ENCODE results near the gene THTPA.

Gene THTPA

DNA sequence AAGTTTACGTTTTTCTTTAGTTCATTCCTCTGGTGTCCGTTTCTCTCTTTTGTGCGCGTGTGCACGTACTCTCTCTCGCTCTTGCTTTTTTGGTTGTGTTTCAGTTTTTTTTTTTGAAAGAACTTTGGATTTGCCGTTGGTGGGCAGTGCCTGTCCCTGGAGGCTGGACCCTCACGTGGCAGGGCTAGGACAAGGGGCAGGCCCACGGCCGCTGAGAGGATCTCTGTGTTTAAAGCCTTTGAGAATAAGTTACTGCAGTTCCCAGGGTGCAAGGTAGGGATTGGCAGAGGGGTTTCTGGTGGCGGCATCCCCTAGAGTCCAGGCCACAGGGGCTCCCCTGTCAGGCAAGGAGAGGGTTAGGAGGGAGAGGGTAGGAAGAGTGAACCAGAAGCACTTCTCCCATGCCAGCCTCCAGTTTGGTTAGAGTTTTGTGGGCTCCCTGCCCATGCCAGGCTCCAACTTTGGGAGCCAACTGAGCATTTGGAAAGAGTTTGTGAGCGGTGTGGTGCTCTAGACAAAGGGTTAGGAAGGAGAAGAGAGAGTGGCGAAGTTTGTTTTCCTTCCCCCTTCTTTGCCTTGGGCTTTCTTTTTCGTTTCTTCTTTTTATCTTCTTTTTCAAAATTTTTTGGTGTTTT, 35.1 kb upstream of the THTPA start:
- Histone ChIP-seq H4K20me1 (no peaks in the 10 kb centered on the region; a peak in 1 of 22 replicates), H3K27me3 (no peaks in the 10 kb centered on the region), H3K27ac (no peak overlapping the region), H3K4me1 (peaks cover 0 to 4% (median 0%) of the 10 kb centered on the region in 10 experiments; a peak in 1 of 20 replicates), H3K4me2 (no peak overlapping the region), H3K9me3 (replicated peaks in 1 of 11) (no peaks in the 10 kb centered on the region), H3K36me3 (peaks cover 0 to 5% (median 1%) of the 10 kb centered on the region in 11 experiments; a peak in 5 of 22 replicates), H3K9ac (no peak overlapping the region), H3K4me3 (no peak overlapping the region)
- no peak for TF ChIP-seq Cebpa-rat (IDR thresholded peaks at IDR 0.05)

DNA sequence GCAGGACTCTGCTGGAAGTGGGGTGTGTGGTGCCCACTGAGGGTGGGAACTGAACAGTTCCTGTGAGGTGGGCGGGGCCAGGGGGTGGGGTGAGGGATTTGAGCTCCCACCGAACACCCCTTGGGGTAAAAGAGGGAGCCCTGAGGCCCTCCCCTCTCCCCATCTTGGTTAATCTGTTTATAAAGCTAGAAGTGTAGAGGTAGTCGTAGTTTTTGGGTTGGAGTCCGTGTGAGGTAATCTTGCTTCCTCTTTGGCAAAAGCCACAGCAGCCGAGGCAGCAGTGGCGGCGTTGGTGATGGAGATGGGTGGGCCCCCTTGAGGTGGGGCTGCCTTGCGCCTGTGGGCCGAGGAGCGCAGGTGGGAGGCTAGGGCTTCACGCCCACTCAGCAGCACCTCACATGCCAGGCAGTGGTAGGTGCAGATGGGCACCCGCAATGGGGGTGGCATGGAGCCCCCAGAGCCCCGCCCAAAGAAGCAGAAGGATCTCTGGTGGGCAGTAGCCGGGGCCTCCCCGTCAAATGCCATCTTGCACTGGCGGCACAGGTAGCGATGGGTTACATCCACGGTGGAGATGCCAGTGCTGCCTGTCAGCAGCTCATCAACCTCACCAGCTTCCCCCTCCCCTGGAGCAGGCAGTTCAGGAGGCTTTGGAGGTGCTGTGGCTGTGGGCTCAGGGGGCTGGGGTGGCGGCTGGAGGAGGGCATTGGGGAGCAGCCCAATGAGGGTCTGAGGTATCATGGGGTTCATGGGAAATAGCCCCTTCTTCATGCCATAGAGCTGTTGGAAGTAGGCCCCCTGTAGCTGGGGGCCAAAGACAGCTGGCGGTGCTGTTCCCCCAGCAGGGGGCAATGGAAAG, 34.1 kb upstream of the THTPA start:
- no peaks in the 10 kb centered on the region for H3K27me3 ChIP-seq
- no peak overlapping the region for H3K4me2 ChIP-seq
- peaks cover 0 to 9% (median 0%) of the 10 kb centered on the region in 11 experiments; a peak in 1 of 22 replicates for H4K20me1 ChIP-seq
- H3K9ac ChIP-seq = no peak overlapping the region
- TF ChIP-seq Cebpa-rat (IDR thresholded peaks at IDR 0.05) = no peak
- no peaks in the 10 kb centered on the region for H3K9me3 ChIP-seq (replicated peaks in 1 of 11)
- no peak overlapping the region for H3K27ac ChIP-seq
- no peak overlapping the region for H3K4me3 ChIP-seq
- peaks cover 0 to 14% (median 5%) of the 10 kb centered on the region in 11 experiments; a peak in 8 of 22 replicates for H3K36me3 ChIP-seq
- peaks cover 0 to 4% (median 0%) of the 10 kb centered on the region in 10 experiments; a peak in 1 of 20 replicates for H3K4me1 ChIP-seq

DNA sequence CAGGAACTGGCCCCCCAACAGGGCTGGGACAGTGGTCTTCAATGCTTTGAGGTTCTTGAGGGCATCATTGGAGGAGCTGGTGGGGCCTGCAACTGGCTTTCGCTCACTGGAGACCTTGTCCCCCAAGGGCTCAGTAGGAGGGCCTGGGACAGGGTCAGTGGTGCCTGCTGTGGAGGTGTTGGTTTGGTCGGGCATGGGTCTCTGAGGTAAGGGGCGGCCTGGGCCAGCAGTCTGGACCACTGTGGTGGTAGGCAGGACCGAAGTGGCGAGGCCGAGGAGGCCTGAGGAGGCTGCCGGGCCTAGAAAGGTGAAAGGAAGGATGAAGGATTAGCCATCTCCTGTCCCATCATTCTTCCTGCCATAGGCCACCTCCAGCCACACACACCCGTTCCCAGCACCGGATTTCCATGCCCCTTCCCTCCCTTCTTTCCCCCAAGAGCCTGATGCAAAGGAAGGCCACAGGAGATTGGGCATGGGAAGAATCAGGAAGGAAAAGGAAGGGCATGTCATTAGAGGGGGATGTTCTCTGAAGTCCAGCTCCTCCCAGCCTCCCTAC, 33.4 kb upstream of the THTPA start:
- TF ChIP-seq Cebpa-rat (IDR thresholded peaks at IDR 0.05) = no peak

DNA sequence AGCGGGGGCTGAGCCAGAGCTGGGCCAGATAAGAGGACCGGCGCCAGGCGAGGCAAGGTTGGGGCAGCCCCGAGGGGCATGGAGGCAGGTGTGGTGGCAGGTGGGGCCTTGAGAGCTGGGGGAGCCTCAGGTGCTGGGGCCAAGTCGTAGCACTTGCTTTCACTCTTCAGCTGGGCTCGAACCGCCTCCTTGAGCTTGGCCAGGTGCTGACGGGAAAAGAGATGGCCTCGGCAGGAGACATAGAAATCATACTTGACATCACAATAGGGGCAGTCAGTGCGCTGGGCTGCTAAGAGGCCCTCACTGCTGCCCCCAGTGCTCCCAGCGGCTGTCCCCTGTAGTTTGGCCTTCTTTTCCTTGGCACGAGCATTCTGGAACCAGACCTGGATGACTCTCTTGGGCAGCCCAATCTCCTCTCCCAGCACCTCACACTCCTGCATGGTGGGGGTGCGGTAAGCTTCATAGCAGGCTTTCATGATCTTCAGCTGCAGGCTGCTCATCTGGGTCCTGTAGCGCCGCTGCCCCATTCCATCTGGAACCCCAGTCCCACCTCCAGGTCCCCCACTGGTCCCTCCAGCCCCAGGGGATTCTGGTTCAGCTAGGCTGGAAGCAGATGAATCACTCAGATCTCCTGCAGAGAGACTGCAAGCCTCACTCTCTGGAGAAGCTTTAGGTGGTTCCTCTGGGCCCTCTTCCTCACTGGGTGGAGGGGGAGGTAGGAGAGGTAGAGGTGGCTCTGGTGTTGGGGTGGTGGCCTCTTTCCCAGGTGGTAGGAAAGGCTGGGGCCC, 32.6 kb upstream of the THTPA start:
- Histone ChIP-seq H3K36me3 (peaks cover 0 to 16% (median 8%) of the 10 kb centered on the region in 11 experiments; a peak in 8 of 22 replicates), H3K9me3 (replicated peaks in 1 of 11) (no peaks in the 10 kb centered on the region), H3K4me2 (no peak overlapping the region), H3K27me3 (no peaks in the 10 kb centered on the region), H4K20me1 (peaks cover 0 to 9% (median 0%) of the 10 kb centered on the region in 11 experiments; a peak in 1 of 22 replicates), H3K9ac (no peak overlapping the region), H3K4me3 (no peak overlapping the region), H3K4me1 (peaks cover 0 to 4% (median 0%) of the 10 kb centered on the region in 10 experiments; a peak in 1 of 20 replicates), H3K27ac (no peak overlapping the region)
- no peak for TF ChIP-seq Cebpa-rat (IDR thresholded peaks at IDR 0.05)

More for the DNA sequence above, 33.4 kb upstream of the THTPA start:
- Histone ChIP-seq H3K9ac (no peak overlapping the region), H3K36me3 (peaks cover 0 to 16% (median 8%) of the 10 kb centered on the region in 11 experiments; a peak in 8 of 22 replicates), H3K27me3 (no peaks in the 10 kb centered on the region), H3K4me2 (no peak overlapping the region), H3K9me3 (replicated peaks in 1 of 11) (no peaks in the 10 kb centered on the region), H3K4me1 (peaks cover 0 to 4% (median 0%) of the 10 kb centered on the region in 10 experiments; a peak in 1 of 20 replicates), H3K27ac (no peak overlapping the region), H3K4me3 (no peak overlapping the region), H4K20me1 (peaks cover 0 to 9% (median 0%) of the 10 kb centered on the region in 11 experiments; a peak in 1 of 22 replicates)

DNA sequence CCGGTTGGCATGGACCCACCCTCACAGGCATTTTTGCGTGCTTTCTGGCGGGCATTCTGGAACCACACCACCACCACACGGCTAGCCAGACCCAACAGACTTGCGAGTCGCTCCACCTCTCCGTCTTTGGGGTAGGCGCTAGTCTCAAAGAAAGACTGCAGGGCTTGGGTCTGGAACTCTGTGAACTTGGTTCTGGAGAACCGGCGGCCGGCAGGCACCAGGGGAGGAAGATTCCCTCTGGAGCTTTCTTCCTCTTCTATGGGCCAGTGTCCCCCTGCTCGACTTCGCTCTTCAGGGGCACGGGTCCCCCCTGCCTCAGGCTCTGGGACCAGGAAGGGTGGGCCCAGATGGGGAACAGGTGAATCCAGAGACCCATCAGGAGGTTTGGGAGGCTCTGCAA, 31.1 kb upstream of the THTPA start:
- Histone ChIP-seq H4K20me1 (peaks cover 0 to 9% (median 0%) of the 10 kb centered on the region in 11 experiments; a peak in 1 of 22 replicates), H3K9ac (no peak overlapping the region), H3K4me1 (peaks cover 2 to 7% (median 4%) of the 10 kb centered on the region in 10 experiments; a peak in 18 of 20 replicates), H3K27me3 (no peaks in the 10 kb centered on the region), H3K4me2 (no peak overlapping the region), H3K36me3 (peaks cover 0 to 16% (median 8%) of the 10 kb centered on the region in 11 experiments; a peak in 8 of 22 replicates), H3K9me3 (replicated peaks in 1 of 11) (no peaks in the 10 kb centered on the region), H3K27ac (no peak overlapping the region), H3K4me3 (no peak overlapping the region)
- no peak for TF ChIP-seq Cebpa-rat (IDR thresholded peaks at IDR 0.05)

DNA sequence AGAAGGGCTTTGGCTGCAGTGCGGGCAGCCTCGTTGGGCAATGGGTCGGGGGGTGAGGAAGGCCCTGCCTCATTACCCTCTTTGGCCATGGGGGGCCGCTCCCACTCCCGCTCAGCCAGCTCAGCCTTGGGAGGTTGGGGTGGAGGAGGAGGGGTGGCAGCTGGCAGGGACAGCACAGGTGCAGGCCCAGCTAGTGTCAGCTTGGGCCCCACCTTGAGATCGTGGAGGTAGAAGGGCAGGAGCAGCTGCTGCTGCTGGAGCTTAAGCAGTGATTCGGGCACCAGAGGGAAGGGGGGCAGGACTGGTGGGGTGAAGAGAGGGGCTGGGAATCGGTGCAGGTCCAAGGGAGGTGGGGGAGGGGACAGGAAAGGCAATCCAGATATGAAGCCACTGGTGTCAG, 30.5 kb upstream of the THTPA start:
- Histone ChIP-seq H3K4me2 (no peak overlapping the region), H3K4me3 (no peak overlapping the region), H3K9me3 (replicated peaks in 1 of 11) (no peaks in the 10 kb centered on the region), H3K4me1 (peaks cover 9 to 14% (median 10%) of the 10 kb centered on the region in 10 experiments), H3K27ac (no peak overlapping the region), H3K9ac (no peak overlapping the region), H3K27me3 (no peaks in the 10 kb centered on the region), H4K20me1 (peaks cover 0 to 9% (median 0%) of the 10 kb centered on the region in 11 experiments; a peak in 1 of 22 replicates), H3K36me3 (peaks cover 0 to 16% (median 8%) of the 10 kb centered on the region in 11 experiments; a peak in 8 of 22 replicates)
- TF ChIP-seq Cebpa-rat (IDR thresholded peaks at IDR 0.05) = no peak

DNA sequence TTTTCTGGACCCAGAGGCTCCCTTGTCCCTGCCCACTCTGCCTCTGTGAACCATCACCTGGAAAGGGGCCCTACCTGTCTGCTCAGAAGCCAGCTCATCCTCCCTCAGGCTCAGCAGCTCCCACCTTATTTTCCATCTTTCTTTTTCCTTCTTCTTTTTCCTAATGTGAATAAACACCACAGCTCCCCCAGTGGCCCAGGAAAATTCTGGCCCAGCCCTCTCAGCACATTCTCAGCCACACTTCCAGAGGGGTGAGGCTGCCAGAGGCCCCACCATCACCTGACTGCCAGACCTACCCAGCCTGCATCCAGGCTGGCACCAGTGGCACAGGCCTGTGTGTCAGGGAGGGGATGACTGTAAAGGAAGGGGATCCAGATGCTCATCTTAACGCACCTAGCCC, 27.5 kb upstream of the THTPA start:
- H3K9ac ChIP-seq = no peak overlapping the region
- H3K9me3 ChIP-seq (replicated peaks in 1 of 11) = no peaks in the 10 kb centered on the region
- TF ChIP-seq Cebpa-rat (IDR thresholded peaks at IDR 0.05) = no peak
- H3K4me1 ChIP-seq = peaks cover 18 to 25% (median 21%) of the 10 kb centered on the region in 10 experiments
- peaks cover 0 to 24% (median 8%) of the 10 kb centered on the region in 11 experiments; a peak in 9 of 22 replicates for H3K36me3 ChIP-seq
- H3K27ac ChIP-seq = no peak overlapping the region
- H3K4me2 ChIP-seq = no peak overlapping the region
- H3K27me3 ChIP-seq = no peaks in the 10 kb centered on the region
- H4K20me1 ChIP-seq = peaks cover 0 to 9% (median 0%) of the 10 kb centered on the region in 11 experiments; a peak in 1 of 22 replicates
- H3K4me3 ChIP-seq = no peak overlapping the region

DNA sequence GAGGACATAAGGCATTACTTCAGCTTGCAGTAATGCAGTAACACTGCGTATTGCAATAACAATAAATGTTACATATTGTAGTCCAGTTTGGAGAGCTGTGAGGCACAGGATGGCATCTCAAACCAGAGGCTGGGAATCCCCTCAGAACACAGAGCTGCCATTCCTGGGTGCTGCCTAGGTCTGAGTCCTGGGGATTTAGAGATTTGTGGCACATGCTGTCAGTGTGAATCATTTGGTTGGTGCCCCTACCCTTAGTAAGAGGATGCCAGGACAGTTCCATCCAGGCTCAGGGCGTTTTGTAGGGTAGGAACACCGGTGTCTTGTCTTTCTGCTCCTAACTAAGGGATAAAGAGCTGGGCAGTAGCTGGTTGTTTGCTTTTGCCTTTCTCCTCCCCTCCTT, 27.1 kb upstream of the THTPA start:
- Histone ChIP-seq H3K9me3 (replicated peaks in 1 of 11) (no peaks in the 10 kb centered on the region), H3K36me3 (peaks cover 0 to 27% (median 8%) of the 10 kb centered on the region in 11 experiments; a peak in 10 of 22 replicates), H3K9ac (no peak overlapping the region), H3K27me3 (no peaks in the 10 kb centered on the region), H3K4me2 (no peak overlapping the region), H3K4me1 (peaks cover 18 to 22% (median 21%) of the 10 kb centered on the region in 10 experiments), H3K27ac (peak overlapping the region in 1 of 11 experiments; percentile 67; a peak in 1 of 22 replicates), H3K4me3 (no peak overlapping the region), H4K20me1 (peaks cover 0 to 9% (median 0%) of the 10 kb centered on the region in 11 experiments; a peak in 1 of 22 replicates)
- TF ChIP-seq Cebpa-rat (IDR thresholded peaks at IDR 0.05) = no peak
